ENCODE results near the gene HERC2. TPM values are rescaled to one million over a fixed set of nuclear protein-coding genes. Genes with fewer than 3 reads are reported as not detected.

HERC2 gene
- total RNA-seq, 1 experiment from 2014 or later: 69.2 TPM

DNA sequence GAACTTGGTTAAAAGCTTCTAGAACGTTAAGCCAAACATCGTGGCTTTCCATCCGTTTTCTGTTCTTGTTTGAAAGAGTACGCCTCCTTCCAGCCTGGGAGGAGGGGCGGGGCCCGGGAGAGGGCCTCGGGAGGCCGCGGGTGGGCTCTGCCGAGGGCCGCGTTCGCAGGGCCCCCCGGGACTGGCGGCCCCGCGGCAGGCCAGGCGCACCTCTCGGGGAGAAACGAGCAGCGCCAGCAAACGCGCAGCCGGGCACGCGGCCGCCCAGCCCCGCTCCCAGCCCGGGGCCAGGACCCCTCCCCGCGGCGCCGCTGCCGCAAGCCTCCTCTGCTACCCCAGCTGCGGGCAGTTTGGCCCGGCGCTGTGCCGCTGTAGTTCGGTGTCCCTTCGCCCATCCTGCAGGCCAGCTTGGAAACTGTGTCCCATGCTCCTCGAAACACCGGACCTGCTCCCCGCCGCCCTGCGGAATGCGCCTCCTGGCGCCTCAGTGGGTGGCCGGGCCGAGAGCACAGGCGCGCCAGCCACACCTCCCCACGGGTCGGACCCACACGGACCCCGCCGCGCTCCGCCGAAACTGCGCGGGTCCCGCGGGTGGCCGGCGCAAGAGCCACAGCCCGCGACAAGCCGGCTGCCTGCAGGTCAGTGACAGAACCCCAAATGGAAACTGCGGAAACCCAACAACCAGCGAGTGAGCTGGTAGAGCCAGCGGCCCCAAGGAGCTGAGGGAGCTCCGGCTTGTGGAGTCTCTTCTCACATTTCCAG is 225.1 kb downstream of the HERC2 start:
- H4K8ac ChIP-seq (replicated peaks; ENCODE audit: insufficient read length, low read depth, low read length): no peak overlapping the region
- H3K36me3 Mint-ChIP-seq (ENCODE audit: insufficient read depth in 1 of 3, low read depth in 3 of 3): peaks cover 0 to 3% (median 0%) of the 10 kb centered on the region in 3 experiments; a peak in 2 of 7 replicates
- H2BK5ac ChIP-seq (ENCODE audit: insufficient read length, low read length): no peak overlapping the region
- peaks cover 6 to 11% of the 10 kb centered on the region in 2 experiments for H3K9me3 Mint-ChIP-seq
- H3K9ac ChIP-seq (ENCODE audit: extremely low read depth, insufficient read length, low read length): no peak overlapping the region
- H4K20me1 ChIP-seq (ENCODE audit: control insufficient read depth, insufficient read depth, insufficient read length): no peaks in the 10 kb centered on the region
- no peak overlapping the region for H4K91ac ChIP-seq (ENCODE audit: insufficient read length, low read depth, low read length)
- no peak overlapping the region for H2BK15ac ChIP-seq (ENCODE audit: low read depth, low read length)
- H3T11ph ChIP-seq (ENCODE audit: low read length): no peak overlapping the region
- H3K14ac ChIP-seq (ENCODE audit: insufficient read depth, low read length): no peak overlapping the region
- TF ChIP-seq, protein P1, sequence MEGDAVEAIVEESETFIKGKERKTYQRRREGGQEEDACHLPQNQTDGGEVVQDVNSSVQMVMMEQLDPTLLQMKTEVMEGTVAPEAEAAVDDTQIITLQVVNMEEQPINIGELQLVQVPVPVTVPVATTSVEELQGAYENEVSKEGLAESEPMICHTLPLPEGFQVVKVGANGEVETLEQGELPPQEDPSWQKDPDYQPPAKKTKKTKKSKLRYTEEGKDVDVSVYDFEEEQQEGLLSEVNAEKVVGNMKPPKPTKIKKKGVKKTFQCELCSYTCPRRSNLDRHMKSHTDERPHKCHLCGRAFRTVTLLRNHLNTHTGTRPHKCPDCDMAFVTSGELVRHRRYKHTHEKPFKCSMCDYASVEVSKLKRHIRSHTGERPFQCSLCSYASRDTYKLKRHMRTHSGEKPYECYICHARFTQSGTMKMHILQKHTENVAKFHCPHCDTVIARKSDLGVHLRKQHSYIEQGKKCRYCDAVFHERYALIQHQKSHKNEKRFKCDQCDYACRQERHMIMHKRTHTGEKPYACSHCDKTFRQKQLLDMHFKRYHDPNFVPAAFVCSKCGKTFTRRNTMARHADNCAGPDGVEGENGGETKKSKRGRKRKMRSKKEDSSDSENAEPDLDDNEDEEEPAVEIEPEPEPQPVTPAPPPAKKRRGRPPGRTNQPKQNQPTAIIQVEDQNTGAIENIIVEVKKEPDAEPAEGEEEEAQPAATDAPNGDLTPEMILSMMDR (conservative IDR thresholded peaks at IDR 0.05): no peak
- no peaks in the 10 kb centered on the region for H3K79me1 ChIP-seq (ENCODE audit: insufficient read depth, low read depth, low read length, poor library complexity, severe bottlenecking)
- H3K27ac Mint-ChIP-seq: no peak overlapping the region
- H3K27me3 Mint-ChIP-seq (ENCODE audit: low read depth): peaks cover 95% of the 10 kb centered on the region
- peaks cover 61% of the 10 kb centered on the region for H3K27me3 ChIP-seq (ENCODE audit: insufficient read depth, low read length)
- H2BK20ac ChIP-seq (ENCODE audit: low read depth, low read length, poor library complexity, severe bottlenecking): no peak overlapping the region
- peak overlapping the region; percentile 58 for H3K4me2 ChIP-seq (ENCODE audit: insufficient read depth, insufficient read length, low read length)
- no peak overlapping the region for H3K18ac ChIP-seq (ENCODE audit: insufficient read length, low read depth, low read length)
- no peaks in the 10 kb centered on the region for H3K9me3 ChIP-seq (ENCODE audit: control insufficient read depth, low read depth, low read length)
- H3K79me2 ChIP-seq (ENCODE audit: insufficient read depth, low read length): no peaks in the 10 kb centered on the region
- H4K5ac ChIP-seq (ENCODE audit: insufficient read length, low read depth, low read length): no peak overlapping the region
- no CpG with 5 or more reads among the region's 72 CpGs for whole genome bisulfite sequencing (ENCODE audit: extremely low coverage, insufficient read length, low lambda C conversion rate)
- H3K23me2 ChIP-seq (ENCODE audit: insufficient read length, low read depth, low read length, poor library complexity, severe bottlenecking): peaks cover 17% of the 10 kb centered on the region
- no peak overlapping the region for H3K56ac ChIP-seq (ENCODE audit: insufficient read length, low read depth, low read length)
- H2AK5ac ChIP-seq (ENCODE audit: insufficient read length, low read length): no peak overlapping the region
- no peak overlapping the region for H3K23ac ChIP-seq (ENCODE audit: insufficient read length, low read depth, low read length)
- peak overlapping the region; percentile 65 to 88 for H3K4me3 Mint-ChIP-seq
- no peak overlapping the region for H2BK12ac ChIP-seq (ENCODE audit: insufficient read length, low read depth, low read length)
- peaks cover 24 to 25% of the 10 kb centered on the region in 2 experiments for H3K4me1 Mint-ChIP-seq
- peak; percentile 47 for DNase-seq
- H3K27ac ChIP-seq (ENCODE audit: insufficient read length, low read depth, low read length): no peak overlapping the region
- no peaks in the 10 kb centered on the region; the same call in 1 of the 2 replicates for H3K4me1 ChIP-seq (ENCODE audit: insufficient read depth, low read length)
- no peak overlapping the region for H2AFZ ChIP-seq (ENCODE audit: low read length)
- H3K4ac ChIP-seq (ENCODE audit: low read depth, low read length): no peak overlapping the region
- no peak overlapping the region for H2BK120ac ChIP-seq (ENCODE audit: low read depth, low read length, poor library complexity, severe bottlenecking)

All from H9 (cell line).